Stimulated activated CD4-positive, alpha-beta T cell treated with anti-CD3 and anti-CD28 coated beads, Interleukin-4, amount 100 ng/mL, for 48 hours (primary cell): ENCODE data around the gene ABL1.

Experiments used
- DNase-seq, 2 donors: peaks; one replicate each; pipeline ENCODE4 v3.0.0-alpha.2; 2020; ENCODE audit warnings: low read depth in 2 of 2

Gene ABL1

GRCh38 chr9:130890870-130891687, 56.0 kb downstream of the ABL1 start:
- no peak for DNase-seq

- DNase-seq: no peak
Measured at GRCh38 chr9:130891688-130892476, 56.8 kb downstream of the ABL1 start.

- DNase-seq: no peak
Measured at GRCh38 chr9:130892477-130893304, 57.6 kb downstream of the ABL1 start.

- no peak for DNase-seq
Measured at GRCh38 chr9:130893341-130894101, 58.5 kb downstream of the ABL1 start.

GRCh38 chr9:130894546-130894945, 59.5 kb downstream of the ABL1 start:
- DNase-seq: no peak

GRCh38 chr9:130895038-130895437, 60.0 kb downstream of the ABL1 start:
- no peak for DNase-seq

GRCh38 chr9:130895481-130896232, 60.6 kb downstream of the ABL1 start:
- DNase-seq: no peak

GRCh38 chr9:130896233-130897014, 61.4 kb downstream of the ABL1 start, which contains the start of gene QRFP:
Gene QRFP, minus strand, starts transcription at chr9:130896812. Its CDS starts 2,974 bp downstream, at chr9:130893838.
- DNase-seq: no peak

- no peak for DNase-seq
Measured at GRCh38 chr9:130897105-130897751, 62.2 kb downstream of the ABL1 start.

- no peak for DNase-seq
Measured at GRCh38 chr9:130897848-130898551, 62.9 kb downstream of the ABL1 start.

- DNase-seq: no peak
Measured at GRCh38 chr9:130898552-130898852, 63.4 kb downstream of the ABL1 start.

- no peak for DNase-seq
Measured at GRCh38 chr9:130899051-130899748, 64.1 kb downstream of the ABL1 start.

GRCh38 chr9:130900701-130901497, 65.8 kb downstream of the ABL1 start:
- no peak for DNase-seq

GRCh38 chr9:130901498-130902203, 66.6 kb downstream of the ABL1 start:
- no peak for DNase-seq

- no peak for DNase-seq
Measured at GRCh38 chr9:130902204-130903185, 67.4 kb downstream of the ABL1 start.
